Measurements from ENCODE around the gene BBOX1. TPM values are rescaled to one million over a fixed set of nuclear protein-coding genes. Genes with fewer than 3 reads are reported as not detected.
"Not testable (repeated sequence)": the region's sequence is repeated elsewhere in the genome, so short reads cannot be mapped to it uniquely, and the experiment has no call there.

The BBOX1 gene
- total RNA-seq, 4 donors from 2014 or later = 0.55 TPM; not detected in 3

DNA sequence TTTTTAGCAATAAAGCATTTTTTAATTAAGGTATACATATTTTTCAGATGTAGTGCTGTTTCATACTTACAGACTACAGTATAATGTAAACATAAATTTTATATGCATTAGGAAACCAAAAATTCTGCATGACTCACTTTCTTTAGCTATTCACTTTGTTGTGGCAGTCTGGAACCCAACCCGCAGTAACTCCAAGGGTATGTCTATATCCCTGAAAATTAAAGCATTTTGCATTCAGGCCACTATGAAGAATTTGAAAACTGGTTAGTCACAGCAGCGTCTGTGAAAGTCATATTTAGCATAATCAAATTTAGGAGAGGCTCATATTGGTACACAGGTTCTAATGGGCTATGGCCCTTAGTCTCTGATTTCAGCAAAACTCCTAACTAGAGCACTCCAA, 46.8 kb downstream of the BBOX1 start:
- H3K27ac ChIP-seq = no peak overlapping the region
- H3K36me3 ChIP-seq = no peaks in the 10 kb centered on the region
- H3K4me1 ChIP-seq = no peaks in the 10 kb centered on the region
- H3K27me3 ChIP-seq = no peaks in the 10 kb centered on the region
- TF ChIP-seq POLR2A (IDR thresholded peaks at IDR 0.05) (no peak), CTCF (IDR thresholded peaks at IDR 0.05) (no peak)
- H3K9me3 ChIP-seq = no peaks in the 10 kb centered on the region
- no peak for DNase-seq
- no peak overlapping the region for H3K4me3 ChIP-seq
- intact Hi-C loops (cut with DNase I; ENCODE audit: low total_unique reads) = no loop called here

- intact Hi-C loops (cut with DNase I; ENCODE audit: low total_unique reads) = no loop called here
- Histone ChIP-seq H3K4me1 (no peaks in the 10 kb centered on the region), H3K27ac (no peak overlapping the region), H3K36me3 (no peaks in the 10 kb centered on the region), H3K4me3 (no peak overlapping the region), H3K27me3 (no peaks in the 10 kb centered on the region), H3K9me3 (no peaks in the 10 kb centered on the region)
- DNase-seq = no peak
- TF ChIP-seq CTCF (IDR thresholded peaks at IDR 0.05) (no peak), POLR2A (IDR thresholded peaks at IDR 0.05) (no peak)
Observed at GRCh38 chr11:27088353-27088752, 47.7 kb downstream of the BBOX1 start.

DNA sequence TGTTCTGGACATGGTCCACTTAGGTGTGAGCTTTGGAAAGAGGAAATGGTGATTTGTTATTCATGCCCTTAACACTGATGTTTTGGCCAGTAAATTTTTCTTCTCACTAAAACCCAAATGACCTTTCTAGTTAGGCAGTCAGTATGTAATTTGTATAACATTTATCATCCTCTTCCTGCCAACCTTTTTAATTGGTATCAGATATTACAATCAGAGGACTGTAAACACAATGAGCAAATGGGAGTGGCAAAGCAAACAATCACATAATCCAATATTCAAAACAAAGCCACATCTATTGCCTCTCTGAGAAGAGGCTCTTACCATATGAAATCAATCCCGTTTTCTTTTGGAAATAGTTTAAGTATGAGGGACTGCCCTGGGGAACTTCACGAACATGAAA, 49.1 kb downstream of the BBOX1 start:
- DNase-seq = no peak
- no peaks in the 10 kb centered on the region for H3K9me3 ChIP-seq
- TF ChIP-seq CTCF (IDR thresholded peaks at IDR 0.05) (no peak), POLR2A (IDR thresholded peaks at IDR 0.05) (no peak)

GRCh38 chr11:27090357-27090948, 49.8 kb downstream of the BBOX1 start:
- H3K4me1 ChIP-seq; H3K27me3 ChIP-seq; H3K9me3 ChIP-seq; H3K36me3 ChIP-seq; H3K4me3 ChIP-seq; H3K27ac ChIP-seq; intact Hi-C loops (cut with DNase I; ENCODE audit: low total_unique reads); DNase-seq: not testable (repeated sequence)

More for the DNA sequence above, 49.1 kb downstream of the BBOX1 start:
- intact Hi-C loops (cut with DNase I; ENCODE audit: low total_unique reads) = no loop called here
- Histone ChIP-seq H3K4me3 (no peak overlapping the region), H3K4me1 (no peaks in the 10 kb centered on the region), H3K27ac (no peak overlapping the region), H3K27me3 (no peaks in the 10 kb centered on the region), H3K36me3 (no peaks in the 10 kb centered on the region)

- no peak for DNase-seq
- no peak for TF ChIP-seq CTCF (IDR thresholded peaks at IDR 0.05)
- TF ChIP-seq POLR2A (IDR thresholded peaks at IDR 0.05) = no peak
- Histone ChIP-seq H3K27me3 (no peaks in the 10 kb centered on the region), H3K9me3 (no peaks in the 10 kb centered on the region), H3K4me3 (no peak overlapping the region), H3K36me3 (no peaks in the 10 kb centered on the region), H3K4me1 (no peaks in the 10 kb centered on the region), H3K27ac (peak overlapping the region in 1 of 2 donors; percentile 47)
- intact Hi-C loops (cut with DNase I; ENCODE audit: low total_unique reads) = no loop called here
Observed at GRCh38 chr11:27094120-27094519, 53.5 kb downstream of the BBOX1 start.

DNA sequence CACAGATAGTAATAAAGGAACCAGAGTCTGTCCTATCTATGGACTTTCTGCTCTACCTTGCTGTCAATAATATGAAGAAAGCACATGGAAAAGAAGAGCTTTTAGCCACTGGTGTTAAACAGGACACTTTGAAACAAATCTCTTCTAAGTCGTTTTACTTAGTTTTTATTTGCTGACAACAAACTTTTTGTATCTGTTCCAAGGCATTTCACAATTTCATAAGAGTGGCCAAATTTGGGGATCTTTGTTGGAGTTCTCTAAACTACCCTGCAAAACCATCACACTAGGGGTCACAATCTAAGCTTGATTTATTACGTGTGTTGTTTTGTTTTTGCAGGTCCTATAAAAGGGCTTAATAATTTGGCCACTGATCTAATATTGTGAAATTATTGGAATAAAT, 54.4 kb downstream of the BBOX1 start:
- H3K36me3 ChIP-seq = no peaks in the 10 kb centered on the region
- intact Hi-C loops (cut with DNase I; ENCODE audit: low total_unique reads) = no loop called here
- no peaks in the 10 kb centered on the region for H3K27me3 ChIP-seq
- DNase-seq = peak in 1 of 2 donors; percentile 18
- no peaks in the 10 kb centered on the region for H3K4me1 ChIP-seq
- H3K9me3 ChIP-seq = no peaks in the 10 kb centered on the region
- H3K27ac ChIP-seq = peak overlapping the region in 1 of 2 donors; percentile 47
- no peak overlapping the region for H3K4me3 ChIP-seq
- TF ChIP-seq CTCF (IDR thresholded peaks at IDR 0.05) (no peak), POLR2A (IDR thresholded peaks at IDR 0.05) (no peak)
